KG1 (cell line): ENCODE data around the gene KCNN1.
A peak's percentile ranks its signal among the peaks of the same experiment; 100 is the strongest.
"Not testable (repeated sequence)": the region's sequence is repeated elsewhere in the genome, so short reads cannot be mapped to it uniquely, and the experiment has no call there.

Experiments
- DNase-seq: peaks from one replicate; lab custom pipeline; 2025; lab: John Stamatoyannopoulos, UW

KCNN1 gene

GRCh38 chr19:18029617-18030338, 62.9 kb downstream of the KCNN1 start:
- no peak for DNase-seq

- peak; percentile 39 for DNase-seq
These were observed 64.5 kb downstream of the KCNN1 start for GRCh38 chr19:18031401-18031800.

- DNase-seq = not testable (repeated sequence)
These were observed 65.2 kb downstream of the KCNN1 start for GRCh38 chr19:18032102-18032501.

GRCh38 chr19:18041054-18041453, 74.1 kb downstream of the KCNN1 start:
- no peak for DNase-seq

- no peak for DNase-seq
These were observed 76.8 kb downstream of the KCNN1 start for GRCh38 chr19:18043676-18044075.

GRCh38 chr19:18044825-18045304, 78.0 kb downstream of the KCNN1 start:
- peak; percentile 34 for DNase-seq

GRCh38 chr19:18045307-18046050, 78.6 kb downstream of the KCNN1 start:
- DNase-seq = no peak

- no peak for DNase-seq
These were observed 79.3 kb downstream of the KCNN1 start for GRCh38 chr19:18046059-18046718.

- no peak for DNase-seq
These were observed 82.5 kb downstream of the KCNN1 start for GRCh38 chr19:18049385-18049784.
